Pulmonary artery endothelial cell (primary cell): ENCODE results near the gene AADACL2. TPM values are rescaled to one million over a fixed set of nuclear protein-coding genes. Genes with fewer than 3 reads are reported as not detected.
"Not testable (repeated sequence)": the region's sequence is repeated elsewhere in the genome, so short reads cannot be mapped to it uniquely, and the experiment has no call there.

Experiments
- DNase-seq: peaks from one replicate; pipeline ENCODE4 v3.0.0-alpha.2; 2011; ENCODE audit warnings: low read depth, low spot score
- total RNA-seq: library from RNA; depleted of rRNA; stranded (reverse); fragments of >200 nt; gene quantifications from 2 replicates; pipeline ENCODE4 v1.2.3, GENCODE V29; 2014

AADACL2 gene
- total RNA-seq, 1 donor from 2014 or later = not detected

GRCh38 chr3:151765685-151766084 lies 32.0 kb downstream of the AADACL2 start:
- DNase-seq = no peak

DNA sequence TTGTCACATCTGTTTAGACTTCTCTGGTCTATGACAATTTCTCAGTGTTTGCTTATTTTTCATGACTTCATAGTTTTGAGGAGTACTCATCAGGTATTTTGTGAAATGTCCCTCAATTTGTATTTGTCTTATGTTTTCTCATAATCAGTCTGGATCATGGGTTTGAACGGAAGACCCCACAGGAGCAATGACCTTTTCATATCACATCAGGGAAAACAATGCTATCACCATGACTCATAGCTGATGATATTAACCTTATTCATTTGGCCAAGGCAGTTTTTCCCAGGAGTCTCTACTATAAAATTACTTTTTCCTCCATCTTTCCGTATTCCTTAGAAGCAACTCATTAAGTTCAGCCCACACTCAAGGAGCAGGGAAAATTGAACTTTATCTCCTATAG lies 32.7 kb downstream of the AADACL2 start:
- peak; percentile 71 for DNase-seq

DNA sequence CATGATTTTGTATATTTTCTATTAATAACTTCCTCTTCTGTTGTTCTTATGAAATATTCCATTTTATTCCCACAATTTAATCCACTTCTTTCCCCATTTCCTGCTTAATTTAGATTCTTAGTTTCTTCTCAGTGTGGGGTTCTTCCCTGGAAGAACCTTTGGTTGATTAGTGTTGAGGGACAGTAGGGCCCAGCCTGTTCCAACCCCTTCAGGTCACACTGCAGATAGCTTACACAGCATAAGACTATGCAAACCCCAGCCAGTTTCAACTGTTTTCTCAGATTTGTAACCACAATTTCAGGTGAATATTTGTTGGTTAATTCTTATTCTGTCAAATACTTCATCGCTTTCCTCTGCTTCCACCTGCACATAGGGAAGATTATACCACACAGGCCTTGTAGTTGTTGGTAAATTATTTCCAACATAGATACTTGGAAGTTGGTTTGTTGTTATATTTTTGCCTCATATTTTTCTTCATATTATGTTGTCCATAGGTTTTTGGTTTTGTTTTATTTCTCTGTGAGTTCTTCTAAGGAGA lies 34.7 kb downstream of the AADACL2 start:
- no peak for DNase-seq

- no peak for DNase-seq
Measured at GRCh38 chr3:151769175-151769574, 35.4 kb downstream of the AADACL2 start.

GRCh38 chr3:151770956-151771355 lies 37.2 kb downstream of the AADACL2 start:
- DNase-seq = peak; percentile 49

DNA sequence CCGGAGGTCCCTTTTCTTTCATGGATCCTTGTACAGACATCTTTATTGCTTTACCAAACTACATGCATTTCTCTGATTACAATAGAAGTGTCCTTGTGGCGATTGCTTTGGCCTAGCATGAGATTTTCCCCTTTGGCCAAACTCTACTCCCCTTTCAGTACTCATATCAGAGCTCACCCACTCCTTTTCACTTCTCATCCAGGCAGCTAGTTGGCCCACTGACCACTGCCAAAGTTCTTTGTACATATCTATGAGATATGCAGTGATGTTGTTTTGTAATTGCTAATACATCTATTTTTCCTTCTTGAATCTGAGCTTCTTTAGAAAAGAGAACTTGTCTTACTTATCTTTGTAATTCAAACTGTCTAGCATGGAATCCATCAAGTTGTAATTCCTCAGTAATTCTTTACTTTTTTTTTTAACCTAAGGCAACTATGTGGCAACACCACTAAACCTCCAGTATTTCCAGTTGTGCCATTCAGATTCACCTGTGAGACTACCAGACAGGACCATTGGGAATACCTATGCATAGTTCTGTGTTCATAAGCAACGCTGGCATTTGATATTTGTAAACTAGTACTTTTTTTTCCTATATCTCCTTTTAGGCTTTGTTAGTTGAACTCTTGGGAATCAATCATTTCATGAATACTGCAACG lies 39.2 kb downstream of the AADACL2 start:
- DNase-seq = no peak

DNA sequence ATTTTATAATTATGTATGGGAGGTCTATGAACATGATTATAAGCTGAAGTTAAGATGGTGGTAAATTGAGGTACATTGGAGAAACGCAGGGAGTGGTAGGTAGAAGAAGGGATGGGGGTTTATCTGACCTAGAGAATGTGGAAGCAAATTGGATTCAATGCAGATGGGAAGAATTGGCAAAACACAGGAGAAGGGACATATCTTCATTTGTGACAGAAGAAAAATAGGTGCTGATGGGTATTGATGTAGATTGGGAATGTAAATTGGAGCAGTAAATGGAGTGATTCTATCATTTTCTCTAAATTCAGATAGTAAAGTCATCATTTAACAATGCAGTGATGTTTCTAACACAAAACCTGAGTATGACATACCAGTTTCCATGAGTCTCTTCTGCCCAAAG lies 40.5 kb downstream of the AADACL2 start:
- no peak for DNase-seq

GRCh38 chr3:151774910-151775309 lies 41.2 kb downstream of the AADACL2 start:
- no peak for DNase-seq

- no peak for DNase-seq
Measured at GRCh38 chr3:151775314-151776258, 41.9 kb downstream of the AADACL2 start.

GRCh38 chr3:151776259-151776740 lies 42.6 kb downstream of the AADACL2 start:
- no peak for DNase-seq

- DNase-seq = no peak
Measured at GRCh38 chr3:151777880-151778279, 44.2 kb downstream of the AADACL2 start.

- DNase-seq = no peak
Measured at GRCh38 chr3:151787626-151788025, 53.9 kb downstream of the AADACL2 start.

DNA sequence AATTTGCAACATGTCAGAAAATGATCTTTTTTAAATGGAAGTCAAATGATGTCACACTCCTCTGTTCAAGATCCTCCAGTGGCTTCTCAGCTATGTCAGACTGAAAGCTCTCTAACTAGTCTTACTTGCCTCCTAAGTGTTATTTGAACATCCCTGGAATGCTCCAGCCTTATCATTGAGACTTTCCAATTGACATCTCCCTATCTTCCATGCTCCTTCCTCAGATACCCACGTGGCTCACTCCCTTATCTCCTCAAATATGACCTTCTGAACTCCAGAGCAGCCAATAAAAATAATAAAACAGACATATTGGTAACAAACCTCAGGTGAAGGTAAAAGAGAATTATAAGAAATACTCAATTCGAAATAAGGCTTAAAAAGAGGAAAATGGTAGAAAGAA lies 54.7 kb downstream of the AADACL2 start:
- DNase-seq = no peak

GRCh38 chr3:151789853-151790463 lies 56.2 kb downstream of the AADACL2 start:
- DNase-seq = no peak

GRCh38 chr3:151790763-151791162 lies 57.0 kb downstream of the AADACL2 start:
- DNase-seq = not testable (repeated sequence)

DNA sequence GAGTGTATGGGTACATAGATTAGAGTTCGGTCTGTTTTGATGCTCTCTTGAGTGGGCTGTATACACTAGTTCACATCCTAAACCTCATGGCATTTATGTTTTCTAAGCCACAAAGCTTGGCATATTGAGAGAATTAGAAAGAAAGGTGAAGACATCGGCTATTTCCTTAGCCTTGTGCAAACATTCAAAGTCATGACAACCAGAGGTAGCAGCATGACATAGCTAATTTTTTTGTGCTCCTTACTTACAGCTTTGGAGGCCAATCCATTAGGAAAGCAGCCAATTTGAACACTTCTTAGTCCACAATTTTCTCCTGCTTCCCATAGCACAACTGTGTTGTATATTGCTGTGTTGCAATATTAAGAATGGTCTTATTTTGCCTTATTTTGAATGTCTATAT lies 58.7 kb downstream of the AADACL2 start:
- no peak for DNase-seq

DNA sequence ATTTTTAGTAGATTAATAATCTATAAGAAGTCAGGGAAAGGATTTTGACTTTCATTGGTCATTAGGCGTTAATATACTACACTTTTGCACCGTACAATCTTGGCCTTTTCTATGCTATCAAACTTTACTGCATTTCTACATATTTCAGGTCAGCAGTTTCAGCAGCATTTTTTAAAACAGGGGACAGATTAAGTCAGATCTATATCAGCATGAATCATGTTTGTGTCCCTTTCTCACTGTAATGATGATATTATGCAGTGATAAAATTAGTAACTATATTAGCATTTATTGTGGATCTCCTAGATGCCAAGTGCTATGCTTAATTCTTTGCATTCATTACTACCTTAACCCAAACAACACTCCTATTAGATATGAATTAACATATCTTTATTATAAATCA lies 59.9 kb downstream of the AADACL2 start:
- no peak for DNase-seq

- DNase-seq = no peak
Measured at GRCh38 chr3:151794080-151794479, 60.4 kb downstream of the AADACL2 start.

- no peak for DNase-seq
Measured at GRCh38 chr3:151795276-151795675, 61.5 kb downstream of the AADACL2 start.

- no peak for DNase-seq
Measured at GRCh38 chr3:151796105-151796680, 62.5 kb downstream of the AADACL2 start.

DNA sequence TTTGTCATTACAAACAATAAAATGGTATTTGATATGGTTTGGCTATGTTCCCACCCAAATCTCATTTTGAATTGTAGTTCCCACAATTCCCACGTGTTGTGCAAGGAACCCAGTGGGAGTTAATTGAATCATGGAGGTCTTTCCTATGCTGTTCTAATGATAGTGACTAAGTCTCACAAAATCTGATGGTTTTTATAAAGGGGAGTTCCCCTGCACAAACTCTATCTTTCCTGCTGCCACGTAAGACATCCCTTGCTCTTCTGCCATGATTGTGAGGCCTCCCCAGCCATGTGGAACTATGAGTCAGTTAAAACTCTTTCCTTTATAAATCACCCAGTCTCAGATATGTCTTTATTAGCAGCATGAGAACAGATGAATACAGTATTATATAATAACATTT lies 64.7 kb downstream of the AADACL2 start:
- no peak for DNase-seq
